Lower leg skin (tissue), 3 donors: ENCODE data around the gene NACC2.

Source experiments
- CTCF ChIP-seq, 3 donors: fragments of 450-650 bp; IDR thresholded peaks; one replicate each; pipeline ENCODE4 v1.5.1; 2016; ENCODE audit warnings: antibody characterized with exemption in 3 of 3, mild to moderate bottlenecking in 3 of 3, moderate library complexity in 2 of 3
- POLR2A ChIP-seq, 2 donors: fragments of 450-650 bp; IDR thresholded peaks; one replicate each; pipeline ENCODE4 v1.6.1; 2016 to 2017; ENCODE audit warnings: antibody characterized with exemption in 2 of 2, mild to moderate bottlenecking in 1 of 2, moderate library complexity in 1 of 2

- TF ChIP-seq CTCF (IDR thresholded peaks at IDR 0.05) = no peak
- TF ChIP-seq POLR2A (IDR thresholded peaks at IDR 0.05) = no peak
Observed at GRCh38 chr9:136001231-136001630, 93.9 kb downstream of the NACC2 start.
